OCI-LY1 (cell line): ENCODE data around the gene TUSC1.

Experiments used
- CTCF ChIP-seq: fragments of 200-600 bp; sonication (generic), shearing (Covaris generic); IDR thresholded peaks from 2 replicates; pipeline ENCODE4 v1.5.1; 2017; ENCODE audit warnings: mild to moderate bottlenecking, antibody characterized with exemption, low read length, moderate library complexity, mixed read lengths
- EZH2 ChIP-seq: fragments of 200-600 bp; sonication (generic), shearing (Covaris generic); IDR thresholded peaks from 2 replicates; pipeline ENCODE4 v1.8.0; 2017; ENCODE audit warnings: borderline replicate concordance, mixed run types, mild to moderate bottlenecking, antibody characterized with exemption, low read length, moderate library complexity, mixed read lengths

- TF ChIP-seq EZH2, result no peak
- TF ChIP-seq CTCF, result no peak
Observed at GRCh38 chr9:25629231-25629630, 49.0 kb downstream of the TUSC1 start.
